ENCODE data around the gene ERMP1.
A peak's percentile ranks its signal among the peaks of the same experiment; 100 is the strongest.
"Not testable (repeated sequence)": the region's sequence is repeated elsewhere in the genome, so short reads cannot be mapped to it uniquely, and the experiment has no call there.

Gene ERMP1, protein sequence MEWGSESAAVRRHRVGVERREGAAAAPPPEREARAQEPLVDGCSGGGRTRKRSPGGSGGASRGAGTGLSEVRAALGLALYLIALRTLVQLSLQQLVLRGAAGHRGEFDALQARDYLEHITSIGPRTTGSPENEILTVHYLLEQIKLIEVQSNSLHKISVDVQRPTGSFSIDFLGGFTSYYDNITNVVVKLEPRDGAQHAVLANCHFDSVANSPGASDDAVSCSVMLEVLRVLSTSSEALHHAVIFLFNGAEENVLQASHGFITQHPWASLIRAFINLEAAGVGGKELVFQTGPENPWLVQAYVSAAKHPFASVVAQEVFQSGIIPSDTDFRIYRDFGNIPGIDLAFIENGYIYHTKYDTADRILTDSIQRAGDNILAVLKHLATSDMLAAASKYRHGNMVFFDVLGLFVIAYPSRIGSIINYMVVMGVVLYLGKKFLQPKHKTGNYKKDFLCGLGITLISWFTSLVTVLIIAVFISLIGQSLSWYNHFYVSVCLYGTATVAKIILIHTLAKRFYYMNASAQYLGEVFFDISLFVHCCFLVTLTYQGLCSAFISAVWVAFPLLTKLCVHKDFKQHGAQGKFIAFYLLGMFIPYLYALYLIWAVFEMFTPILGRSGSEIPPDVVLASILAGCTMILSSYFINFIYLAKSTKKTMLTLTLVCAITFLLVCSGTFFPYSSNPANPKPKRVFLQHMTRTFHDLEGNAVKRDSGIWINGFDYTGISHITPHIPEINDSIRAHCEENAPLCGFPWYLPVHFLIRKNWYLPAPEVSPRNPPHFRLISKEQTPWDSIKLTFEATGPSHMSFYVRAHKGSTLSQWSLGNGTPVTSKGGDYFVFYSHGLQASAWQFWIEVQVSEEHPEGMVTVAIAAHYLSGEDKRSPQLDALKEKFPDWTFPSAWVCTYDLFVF

DNA sequence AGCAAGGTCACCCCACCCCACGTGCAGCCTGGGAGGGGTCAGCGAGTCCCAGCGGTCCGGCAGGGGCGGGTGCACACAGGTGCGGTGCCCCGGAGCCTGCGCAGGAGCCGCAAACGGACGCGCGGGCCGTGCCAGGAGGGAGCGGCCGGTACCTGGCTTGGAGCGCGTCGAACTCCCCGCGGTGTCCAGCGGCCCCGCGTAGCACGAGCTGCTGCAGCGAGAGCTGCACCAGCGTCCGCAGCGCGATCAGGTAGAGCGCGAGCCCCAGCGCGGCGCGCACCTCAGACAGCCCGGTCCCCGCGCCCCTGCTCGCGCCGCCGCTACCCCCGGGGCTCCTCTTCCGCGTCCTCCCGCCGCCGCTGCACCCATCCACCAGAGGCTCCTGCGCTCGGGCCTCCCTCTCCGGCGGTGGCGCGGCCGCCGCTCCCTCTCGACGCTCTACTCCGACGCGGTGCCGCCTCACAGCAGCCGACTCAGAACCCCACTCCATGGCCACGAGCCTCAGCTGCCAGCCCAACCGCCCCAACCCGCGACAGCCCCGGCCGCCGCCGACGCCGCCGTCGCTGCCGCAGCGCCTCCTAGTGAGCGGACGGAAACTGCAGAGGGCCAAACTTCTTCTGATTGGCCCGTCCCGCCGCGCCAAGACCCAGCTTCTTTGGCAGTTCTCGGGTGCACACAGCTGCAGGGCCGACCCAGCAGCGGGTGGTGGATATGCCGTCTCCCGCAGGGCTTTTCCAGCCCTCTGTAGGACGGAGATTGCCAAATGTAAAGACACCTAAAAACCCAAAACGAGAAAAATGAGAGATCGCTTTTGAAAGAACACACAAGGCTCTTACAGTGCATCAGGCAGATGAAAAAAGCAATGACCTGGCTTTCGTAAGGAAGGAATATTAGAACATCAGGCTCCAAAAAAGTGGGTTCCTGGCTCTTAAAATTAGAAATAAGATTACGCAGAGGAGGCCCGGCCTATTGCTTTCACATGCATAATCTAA lies at the start of gene ERMP1:
Gene ERMP1 (minus strand): TSS at position 580 of the 992 bp plus-strand sequence. CDS start 90 bp downstream, at position 490.
- peak; percentile 87 for DNase-seq (ENCODE audit: low spot score)

DNA sequence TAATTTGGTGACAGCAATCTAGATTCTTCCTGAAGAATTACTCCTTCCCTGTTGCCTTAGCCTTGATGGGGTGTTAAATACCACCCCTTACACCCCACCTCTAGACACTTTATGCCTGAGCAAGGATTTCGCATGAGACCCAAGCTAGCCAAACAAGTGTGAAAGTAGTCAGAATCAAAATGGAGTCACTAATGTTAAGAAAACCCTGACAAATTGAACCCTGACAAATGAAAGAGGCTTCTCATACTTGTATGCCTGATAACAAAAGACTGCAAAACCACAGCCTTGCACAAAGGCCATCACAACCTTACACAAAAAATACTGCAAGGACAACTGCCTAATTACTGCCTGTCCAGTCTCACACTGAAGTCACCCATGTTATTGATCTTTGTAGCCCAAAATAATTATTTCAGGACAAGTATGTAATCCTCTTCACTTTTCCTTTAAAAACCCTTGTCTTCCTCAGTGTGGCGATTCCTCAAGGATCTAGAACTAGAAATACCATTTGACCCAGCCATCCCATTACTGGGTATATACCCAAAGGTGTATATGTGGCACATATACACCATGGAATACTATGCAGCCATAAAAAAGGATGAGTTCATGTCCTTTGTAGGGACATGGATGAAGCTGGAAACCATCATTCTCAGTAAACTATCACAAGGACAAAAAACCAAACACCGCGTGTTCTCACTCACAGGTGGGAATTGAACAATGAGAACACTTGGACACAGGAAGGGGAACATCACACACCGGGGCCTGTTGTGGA lies 49.5 kb upstream of the ERMP1 start:
- not testable (repeated sequence) for DNase-seq (ENCODE audit: low spot score)

DNA sequence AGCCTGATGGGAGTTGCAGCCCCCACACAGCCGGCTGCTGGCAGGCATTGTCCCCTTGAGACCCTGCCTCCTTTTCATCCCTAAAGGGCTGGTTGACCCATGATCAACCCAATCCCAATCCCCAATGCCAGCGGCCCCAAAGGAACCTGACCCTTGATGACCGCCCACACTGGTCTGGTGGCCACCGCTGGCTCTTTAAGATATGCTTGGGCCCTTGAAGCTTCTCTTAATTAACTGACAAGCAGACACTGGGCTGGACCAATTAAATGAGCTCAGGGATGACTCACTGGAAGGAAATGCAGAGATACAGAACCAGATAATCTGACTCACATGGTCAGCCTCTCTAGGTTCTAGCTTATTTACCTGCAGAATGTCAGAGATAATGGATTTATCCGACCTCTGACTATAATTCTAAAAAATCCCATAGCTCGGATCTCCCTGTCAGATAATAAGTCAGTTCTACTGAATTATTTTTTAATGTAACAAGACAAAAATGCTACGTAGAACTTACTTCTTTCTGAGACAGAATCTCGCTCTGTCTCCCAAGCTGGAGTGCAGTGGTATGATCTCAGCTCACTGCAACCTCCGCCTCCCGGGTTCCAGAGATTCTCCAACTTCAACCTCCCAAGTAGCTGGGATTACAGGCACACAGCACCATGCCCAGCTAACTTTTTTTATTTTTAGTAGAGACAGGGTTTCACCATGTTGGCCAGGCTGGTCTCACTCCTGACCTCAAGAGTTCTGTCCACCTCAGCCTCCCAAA lies 46.7 kb upstream of the ERMP1 start:
- DNase-seq (ENCODE audit: low spot score) = no peak

DNA sequence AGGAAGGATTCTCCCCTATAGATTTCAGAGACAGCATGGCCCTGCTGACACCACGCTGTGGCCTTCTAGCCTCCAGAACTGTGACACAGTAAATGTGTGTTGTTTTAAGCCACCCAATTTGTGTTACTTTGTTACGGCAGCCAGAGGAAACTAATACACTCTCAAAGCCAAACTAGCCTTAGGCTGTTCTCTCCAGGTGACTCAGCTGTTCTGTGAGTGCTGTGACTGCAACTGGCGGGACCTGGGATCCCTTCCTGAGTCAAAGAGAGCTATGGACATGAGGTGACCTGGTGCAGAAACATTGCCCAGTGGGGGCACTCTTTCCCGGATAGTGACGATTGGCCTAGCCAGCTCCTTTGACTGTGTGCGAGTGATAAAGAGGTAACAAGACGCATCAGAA lies 43.8 kb upstream of the ERMP1 start:
- no peak for DNase-seq (ENCODE audit: low spot score)

DNA sequence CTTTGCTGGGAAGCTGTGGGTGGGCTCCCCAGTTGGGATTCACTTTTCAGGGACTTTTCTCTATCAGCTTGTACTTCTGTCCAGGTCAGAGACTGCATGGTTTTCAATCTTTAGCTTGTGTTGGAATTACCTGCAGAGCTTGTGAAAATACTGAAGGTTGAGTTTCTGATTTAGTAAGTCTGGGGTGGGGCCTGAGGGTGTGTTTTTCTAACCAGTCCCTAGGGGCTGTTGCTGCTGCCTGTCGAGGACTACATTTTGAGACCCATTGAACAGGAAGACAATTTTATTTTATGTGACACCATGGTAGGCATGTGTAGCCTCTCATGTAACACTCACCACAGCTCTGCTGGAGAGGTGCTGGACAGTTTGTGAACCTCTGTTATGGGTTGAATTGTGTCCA lies 43.1 kb upstream of the ERMP1 start:
- no peak for DNase-seq (ENCODE audit: low spot score)

DNA sequence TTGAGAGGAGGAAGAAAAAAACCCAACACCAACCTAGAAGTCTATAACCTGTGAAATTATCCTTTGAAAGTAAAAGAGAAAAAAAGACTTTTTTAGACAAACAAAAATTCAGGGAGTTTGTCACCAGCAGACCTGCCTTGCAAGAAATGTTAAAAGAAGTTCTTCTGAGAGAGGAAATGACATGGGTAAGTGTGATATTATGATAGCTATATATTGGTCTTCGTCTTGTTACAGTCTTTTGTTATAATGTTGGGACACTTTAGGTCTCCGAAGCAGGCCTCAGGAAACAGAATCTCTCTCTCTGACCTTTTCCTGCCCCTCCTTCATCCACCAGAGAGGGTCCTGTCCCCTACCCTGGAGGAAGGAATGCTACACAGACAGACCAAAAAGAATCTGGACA lies 41.1 kb upstream of the ERMP1 start:
- no peak for DNase-seq (ENCODE audit: low spot score)

DNA sequence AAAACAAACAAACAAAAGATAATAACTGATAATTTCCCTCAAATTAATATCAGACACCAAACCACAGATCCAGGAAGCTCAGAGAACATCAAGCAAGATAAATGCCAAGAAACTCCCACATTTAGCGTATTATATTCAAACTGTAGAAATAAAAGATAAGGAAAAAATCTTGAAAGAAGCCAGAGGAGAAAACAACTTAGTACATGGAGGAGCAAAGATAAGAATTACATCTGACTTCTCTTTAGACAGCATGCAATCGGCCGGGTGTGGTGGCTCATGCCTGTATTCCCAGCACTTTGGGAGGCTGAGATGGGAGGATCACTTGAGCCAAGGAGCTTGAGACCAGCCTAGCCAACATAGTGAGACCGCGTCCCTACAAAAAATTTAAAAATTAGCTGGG lies 40.5 kb upstream of the ERMP1 start:
- DNase-seq (ENCODE audit: low spot score) = no peak

DNA sequence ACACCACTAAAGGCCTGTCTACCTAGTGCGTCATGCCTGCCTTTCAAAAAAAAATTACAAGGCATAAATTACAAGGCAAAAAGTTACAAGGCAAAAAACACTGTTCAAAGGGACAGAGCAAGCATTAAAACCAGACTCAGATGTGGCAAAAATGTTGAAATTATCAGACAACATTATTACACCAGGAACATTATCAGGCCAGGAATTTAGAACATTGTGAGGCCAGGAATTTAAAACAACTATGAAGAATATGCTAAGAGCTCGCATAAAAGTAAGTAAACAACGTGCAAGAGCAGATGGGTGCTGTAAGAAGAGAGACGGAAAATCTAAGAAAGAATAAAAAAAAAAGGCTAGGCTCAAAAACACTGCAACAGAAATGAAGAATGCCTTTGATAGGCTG lies 39.6 kb upstream of the ERMP1 start:
- DNase-seq (ENCODE audit: low spot score) = no peak

DNA sequence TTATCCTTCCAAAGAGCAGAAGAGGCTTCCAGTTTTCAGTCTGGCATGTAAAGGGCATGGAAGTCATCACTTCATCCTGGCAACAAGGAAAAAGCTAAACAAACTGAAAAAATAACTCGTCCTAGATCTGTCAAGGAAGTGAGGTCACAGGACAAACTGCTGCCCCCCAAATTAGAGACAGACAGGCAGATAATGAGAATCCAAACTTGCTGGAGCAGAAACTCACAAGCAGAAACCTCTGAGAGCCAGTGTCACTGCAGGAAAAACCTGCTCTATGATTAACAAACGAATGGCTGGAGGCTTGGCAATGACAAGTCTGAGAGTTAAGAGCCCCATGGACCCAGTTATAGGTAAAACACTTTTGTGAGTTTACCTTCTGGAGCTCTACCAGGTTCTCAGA lies 38.9 kb upstream of the ERMP1 start:
- no peak for DNase-seq (ENCODE audit: low spot score)

DNA sequence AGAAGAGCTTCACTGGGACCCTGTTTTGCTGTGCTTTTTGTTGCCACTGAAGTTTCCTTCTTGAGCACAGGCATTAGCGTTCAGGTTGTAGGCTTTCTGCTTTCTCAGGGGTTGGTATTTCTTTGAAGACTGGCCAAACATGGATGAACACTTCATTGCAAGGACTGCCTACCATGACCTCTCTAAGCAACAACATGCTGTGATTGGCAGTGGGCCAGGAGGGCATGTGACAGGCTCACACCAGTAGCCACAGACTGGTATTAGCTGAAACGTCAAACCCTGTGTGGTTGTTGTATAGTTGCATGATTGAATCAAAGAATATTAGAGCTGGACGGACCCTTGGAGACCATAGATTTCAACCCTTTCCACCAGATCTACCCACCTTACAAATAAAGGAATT lies 37.8 kb upstream of the ERMP1 start:
- DNase-seq (ENCODE audit: low spot score) = no peak

DNA sequence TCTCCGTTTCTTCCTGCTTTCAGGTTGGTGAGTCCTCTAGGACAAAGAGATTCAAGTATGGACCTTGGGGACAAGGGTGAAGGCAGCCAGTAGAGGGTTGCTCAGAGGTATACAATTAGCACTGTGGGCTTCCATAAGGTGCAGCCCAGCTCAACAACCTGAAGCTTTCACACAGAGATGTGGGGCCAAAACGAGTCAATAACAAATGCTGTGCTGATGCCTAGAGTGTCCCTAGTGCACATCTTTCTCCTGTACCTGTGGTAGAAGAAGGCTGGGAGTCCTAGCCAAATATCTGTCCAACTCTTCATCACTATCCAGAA lies 37.1 kb upstream of the ERMP1 start:
- no peak for DNase-seq (ENCODE audit: low spot score)

DNA sequence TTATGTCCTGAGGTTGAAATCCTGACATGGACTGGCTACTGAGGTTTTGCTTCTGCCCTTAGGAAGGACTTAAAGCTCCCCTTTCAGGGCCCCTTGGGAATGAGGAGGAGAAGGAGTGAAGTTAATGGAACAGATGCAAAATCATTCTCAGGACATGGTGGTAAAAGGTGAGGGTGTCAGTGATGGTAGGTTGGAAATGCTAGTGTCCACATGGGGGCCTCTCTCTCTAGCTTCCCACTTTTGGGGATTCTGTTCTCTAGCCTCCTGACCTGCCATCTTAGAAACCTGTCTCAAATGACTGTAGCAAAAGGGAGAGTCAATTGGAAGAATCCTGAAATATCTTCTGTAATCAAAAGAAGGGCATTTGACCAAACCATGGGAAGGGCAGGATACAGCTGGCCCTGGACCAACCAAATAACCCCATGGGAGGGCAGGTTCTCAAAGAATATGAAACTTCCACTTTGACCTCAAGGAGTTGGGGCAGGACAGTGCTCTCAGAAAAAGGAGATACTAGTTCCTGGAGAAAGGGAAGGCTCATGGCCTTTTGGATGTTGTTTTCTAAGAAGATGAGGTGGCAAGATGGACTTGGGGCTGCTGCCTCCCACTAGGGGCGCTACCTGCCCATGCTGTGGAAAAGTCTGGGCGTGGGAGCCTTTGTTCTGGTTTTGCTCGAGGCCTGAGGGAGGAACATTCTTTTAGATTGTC lies 36.5 kb upstream of the ERMP1 start:
- no peak for DNase-seq (ENCODE audit: low spot score)

DNA sequence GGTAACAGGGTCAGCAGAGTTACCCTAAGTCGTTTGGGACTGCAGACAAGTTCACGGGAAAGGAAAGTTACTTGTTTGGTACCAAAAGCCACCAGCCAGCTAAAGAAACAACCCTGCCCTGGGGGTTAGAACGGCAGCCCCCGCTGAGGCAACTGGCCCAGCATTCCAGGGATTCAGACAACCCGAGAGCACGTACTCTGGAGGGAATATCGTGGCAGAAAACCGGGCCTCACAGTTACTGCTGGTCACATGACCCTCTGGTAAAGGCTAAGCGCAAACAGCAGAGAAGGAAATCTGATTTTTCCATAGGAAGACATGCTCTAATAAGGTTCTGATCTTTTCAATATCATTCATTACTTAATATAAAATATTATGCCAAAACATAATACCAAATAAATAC lies 35.3 kb upstream of the ERMP1 start:
- no peak for DNase-seq (ENCODE audit: low spot score)

DNA sequence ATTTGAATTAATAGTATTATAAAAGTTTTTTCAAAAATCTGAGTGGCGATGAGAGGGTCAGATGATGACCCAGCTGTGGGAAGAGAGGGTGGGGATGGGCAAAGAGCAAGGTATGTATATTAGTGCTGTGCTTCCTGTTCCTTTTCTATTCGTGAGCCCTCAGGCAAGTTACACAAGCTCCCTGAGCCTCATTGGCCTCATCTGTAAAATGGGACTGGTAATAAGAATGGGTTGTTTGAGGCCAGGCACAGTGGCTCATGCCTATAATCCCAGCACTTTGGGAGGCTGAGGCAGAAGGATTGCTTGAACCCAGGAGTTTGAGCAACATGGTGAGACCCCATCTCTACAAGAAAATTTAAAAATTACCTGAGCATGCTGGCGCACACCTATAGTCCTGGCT lies 33.8 kb upstream of the ERMP1 start:
- DNase-seq (ENCODE audit: low spot score) = no peak

DNA sequence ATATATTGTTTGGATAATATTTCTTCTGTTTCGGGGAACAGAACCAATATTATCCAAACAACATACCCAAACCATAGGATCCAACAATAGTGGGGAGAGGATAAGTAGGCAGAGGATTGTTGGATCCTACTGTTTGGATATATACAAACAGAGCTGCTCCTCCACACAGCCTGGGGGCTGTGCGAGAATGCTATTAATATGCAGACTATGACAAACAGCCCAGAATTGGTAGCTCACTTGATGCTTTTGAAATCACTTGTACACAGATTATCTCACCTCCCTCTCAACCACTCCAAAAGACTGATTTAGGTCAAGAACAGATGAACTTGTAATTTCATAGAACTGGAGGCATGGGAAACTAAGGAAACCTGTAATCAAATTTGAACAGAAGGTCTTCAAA lies 33.4 kb upstream of the ERMP1 start:
- no peak for DNase-seq (ENCODE audit: low spot score)

DNA sequence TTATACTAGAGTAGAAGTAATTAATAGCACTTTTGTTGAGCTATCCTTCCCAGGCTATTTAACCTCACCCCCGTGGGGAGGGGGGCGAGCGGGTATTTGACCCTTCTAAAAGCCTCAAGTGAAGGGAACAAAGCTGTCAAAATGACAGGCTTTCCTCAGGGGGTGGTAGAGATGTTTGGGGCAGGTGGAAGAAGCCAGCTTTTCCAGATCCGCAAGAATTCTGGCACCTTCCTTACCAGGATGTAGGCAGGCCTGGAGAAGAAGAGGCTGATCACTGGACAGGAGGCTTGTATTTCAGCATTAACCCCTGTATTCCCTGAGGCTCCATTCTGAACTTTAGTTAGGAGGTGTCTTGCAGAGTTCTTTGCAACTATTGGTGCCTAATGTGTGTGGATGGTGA lies 31.5 kb upstream of the ERMP1 start:
- no peak for DNase-seq (ENCODE audit: low spot score)

DNA sequence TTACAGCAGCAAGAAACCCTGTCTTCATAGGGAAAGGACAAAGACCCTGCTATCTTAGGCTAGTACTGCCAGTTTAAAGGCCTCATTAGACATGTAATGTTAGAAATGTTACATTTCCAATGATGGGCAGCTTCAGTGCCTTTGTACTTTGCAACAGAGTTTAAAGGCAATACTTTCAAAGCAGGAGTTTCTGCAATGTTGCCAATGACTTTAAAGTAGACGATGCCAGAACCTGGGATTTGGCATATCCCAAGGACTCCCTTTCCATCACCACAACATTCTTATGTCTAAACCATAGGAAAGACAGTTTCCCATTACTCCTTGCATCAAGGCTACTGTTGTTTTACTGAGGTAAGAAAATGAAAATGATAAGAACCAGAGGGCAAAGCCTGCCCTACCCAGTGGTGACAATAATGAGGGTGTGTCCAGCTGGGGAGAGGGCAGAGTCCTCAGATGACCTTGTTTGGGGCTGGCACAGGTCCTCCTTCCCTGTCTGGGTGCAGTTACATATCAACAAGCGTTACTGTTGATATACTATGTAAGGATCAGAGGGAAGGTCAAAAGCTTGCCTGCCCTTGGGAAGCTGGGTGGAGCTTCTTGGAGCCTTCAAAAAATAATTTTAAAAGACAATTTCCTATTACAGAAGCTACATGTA lies 30.3 kb upstream of the ERMP1 start:
- no peak for DNase-seq (ENCODE audit: low spot score)

DNA sequence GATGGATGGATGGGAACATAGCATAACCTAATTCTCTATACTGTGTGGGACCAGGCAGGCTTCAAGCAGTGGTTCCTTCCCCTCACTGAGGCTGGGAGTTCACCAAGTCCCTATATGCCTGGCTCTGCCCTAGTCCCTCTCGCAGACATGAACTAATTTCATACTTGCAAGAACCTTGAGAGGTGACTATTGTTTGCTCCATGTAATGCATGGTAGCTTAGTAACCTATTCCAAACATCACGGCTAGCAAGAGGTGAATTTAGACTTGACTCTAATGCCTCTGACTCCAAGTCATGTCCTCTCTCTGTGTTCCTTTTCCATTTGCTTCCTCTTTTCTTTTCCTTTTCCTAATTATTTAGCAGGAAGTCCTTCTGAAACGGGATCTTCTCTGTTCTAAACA lies 25.9 kb upstream of the ERMP1 start:
- no peak for DNase-seq (ENCODE audit: low spot score)

DNA sequence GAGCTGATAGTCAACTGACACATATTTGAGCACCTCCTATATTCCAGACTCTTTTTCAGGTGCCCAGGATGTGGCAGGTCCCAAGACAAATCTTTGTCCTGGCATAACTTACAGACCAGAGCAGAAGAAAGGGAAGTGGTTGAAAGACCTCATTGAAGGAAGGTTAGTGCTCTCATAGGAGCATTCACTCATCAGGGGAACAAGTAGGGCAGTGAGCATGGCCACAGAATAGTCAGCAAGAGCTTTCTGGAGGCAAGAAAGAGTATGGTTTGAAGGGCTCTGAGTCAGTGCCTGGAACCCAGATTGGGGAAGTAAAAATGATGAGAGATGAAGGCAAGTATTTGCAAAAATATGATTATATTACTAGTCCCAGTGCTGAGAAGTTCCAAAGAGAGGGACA lies 25.0 kb upstream of the ERMP1 start:
- DNase-seq (ENCODE audit: low spot score) = no peak
